Measurements from ENCODE around the gene SECISBP2. TPM values are rescaled to one million over a fixed set of nuclear protein-coding genes. Genes with fewer than 3 reads are reported as not detected.

SECISBP2 gene
- total RNA-seq, 1 donor from 2014 or later: 55.6 TPM

- Histone ChIP-seq H3K27me3 (ENCODE audit: low read depth) (no peaks in the 10 kb centered on the region), H3K9me3 (no peaks in the 10 kb centered on the region), H3K4me3 (no peak overlapping the region), H3K36me3 (no peaks in the 10 kb centered on the region), H3K4me1 (peaks cover 12% of the 10 kb centered on the region), H3K27ac (no peak overlapping the region)
- no peak for TF ChIP-seq CTCF (IDR thresholded peaks at IDR 0.05)
- DNase-seq (no peak), ATAC-seq (no peak)
- intact Hi-C loops (cut with DNase I): no loop called here
Measured at GRCh38 chr9:89305868-89306267, 12.4 kb upstream of the SECISBP2 start.

DNA sequence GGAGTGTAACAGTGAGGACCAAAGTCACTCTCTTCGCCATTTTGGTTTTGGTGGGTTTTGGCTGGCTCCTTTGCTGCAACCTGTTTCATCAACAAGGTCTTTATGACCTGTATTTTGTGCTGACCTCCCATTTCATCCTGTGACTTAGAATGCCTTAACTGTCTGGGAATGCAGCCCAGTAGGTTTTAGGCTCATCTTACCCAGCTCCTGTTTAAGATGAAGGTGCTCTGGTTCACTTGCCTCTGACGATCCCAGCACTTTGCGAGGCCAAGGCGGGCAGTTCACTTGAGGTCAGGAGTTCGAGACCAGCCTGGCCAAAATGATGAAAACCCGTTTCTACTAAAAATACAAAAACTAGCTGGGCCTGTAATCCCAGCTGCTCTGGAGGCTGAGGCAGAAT lies 9.1 kb upstream of the SECISBP2 start:
- TF ChIP-seq CTCF (IDR thresholded peaks at IDR 0.05): no peak

GRCh38 chr9:89309608-89310474 lies 8.5 kb upstream of the SECISBP2 start:
- Histone ChIP-seq H3K4me3 (peak overlapping the region; percentile 72), H3K4me1 (peaks cover 18% of the 10 kb centered on the region), H3K27ac (peak overlapping the region; percentile 100), H3K9me3 (no peaks in the 10 kb centered on the region), H3K27me3 (ENCODE audit: low read depth) (no peaks in the 10 kb centered on the region), H3K36me3 (no peaks in the 10 kb centered on the region)
- intact Hi-C loops (cut with DNase I): no loop called here
- peak in 1 of 2 donors; percentile 1 for ATAC-seq
- no peak for TF ChIP-seq CTCF (IDR thresholded peaks at IDR 0.05)
- DNase-seq: no peak

More for the DNA sequence above, 9.1 kb upstream of the SECISBP2 start:
- H3K27ac ChIP-seq: peak overlapping the region; percentile 100
- H3K4me3 ChIP-seq: no peak overlapping the region
- H3K36me3 ChIP-seq: no peaks in the 10 kb centered on the region
- ATAC-seq (no peak), DNase-seq (no peak)
- peaks cover 18% of the 10 kb centered on the region for H3K4me1 ChIP-seq
- intact Hi-C loops (cut with DNase I): no loop called here
- H3K9me3 ChIP-seq: no peaks in the 10 kb centered on the region
- no peaks in the 10 kb centered on the region for H3K27me3 ChIP-seq (ENCODE audit: low read depth)

- ATAC-seq: peak; percentile 97 to 98
- H3K36me3 ChIP-seq: peaks cover 1% of the 10 kb centered on the region
- H3K4me3 ChIP-seq: peak within 1 kb of the TSS; percentile 72
- no peak for TF ChIP-seq CTCF (IDR thresholded peaks at IDR 0.05)
- no peaks in the 10 kb centered on the region for H3K9me3 ChIP-seq
- peak; percentile 100 for DNase-seq
- intact Hi-C loops (cut with DNase I): no loop called here
- no peaks in the 10 kb centered on the region for H3K27me3 ChIP-seq (ENCODE audit: low read depth)
- H3K4me1 ChIP-seq: peaks cover 18% of the 10 kb centered on the region
- H3K27ac ChIP-seq: peak within 1 kb of the TSS; percentile 100
Measured at GRCh38 chr9:89310475-89311345, 7.6 kb upstream of the SECISBP2 start, which contains the start of gene CKS2. Gene CKS2, plus strand, starts transcription at chr9:89311195. Its CDS starts 98 bp downstream, at chr9:89311293.

DNA sequence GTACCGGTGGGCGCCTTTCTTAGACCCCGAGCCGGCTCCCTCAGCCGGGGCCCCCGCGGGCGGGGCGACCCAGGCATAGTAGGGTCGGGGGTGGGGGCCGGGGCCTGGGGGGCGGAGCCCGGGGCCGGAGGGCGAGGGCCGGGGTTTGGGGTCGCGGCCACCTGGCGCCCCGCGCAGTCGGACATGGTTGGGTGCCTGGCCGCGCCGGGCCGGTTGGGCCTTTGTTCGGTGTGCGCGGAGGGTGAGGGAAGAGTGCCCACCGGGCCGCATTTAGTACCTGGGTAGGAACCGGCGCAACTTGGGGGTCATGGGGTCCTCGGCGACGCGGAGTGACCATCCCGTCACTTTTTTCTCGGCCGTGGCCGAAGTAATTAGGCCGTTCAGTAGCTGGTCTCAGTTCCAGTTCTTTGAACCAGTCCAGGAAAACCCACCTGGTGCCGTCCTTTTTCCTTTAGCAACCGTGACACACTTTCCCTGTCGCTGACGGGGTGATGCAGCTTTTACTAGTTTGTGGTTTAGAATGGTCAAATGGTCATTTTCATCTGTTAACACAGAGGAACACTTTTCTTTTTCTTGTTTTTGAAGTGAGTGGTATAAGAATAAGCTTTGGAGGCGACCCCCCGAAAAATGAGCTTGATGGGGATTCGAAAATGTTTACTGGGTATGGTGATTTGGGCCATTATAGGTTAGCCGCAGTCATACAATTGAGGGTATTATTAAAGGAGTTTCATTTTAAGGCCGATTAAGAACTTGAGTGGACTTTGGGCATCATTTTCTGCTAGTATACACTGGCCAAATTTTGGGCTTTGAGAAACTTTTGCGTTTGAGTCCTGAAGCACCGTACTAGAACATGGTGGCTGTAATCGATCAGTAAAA lies 6.7 kb upstream of the SECISBP2 start:
- Histone ChIP-seq H3K4me3 (peak overlapping the region; percentile 72), H3K27ac (peak overlapping the region; percentile 100), H3K9me3 (no peaks in the 10 kb centered on the region), H3K36me3 (peaks cover 4% of the 10 kb centered on the region), H3K27me3 (ENCODE audit: low read depth) (no peaks in the 10 kb centered on the region), H3K4me1 (peaks cover 18% of the 10 kb centered on the region)
- no peak for TF ChIP-seq CTCF (IDR thresholded peaks at IDR 0.05)
- intact Hi-C loops (cut with DNase I): no loop called here
- DNase-seq: peak; percentile 61
- peak; percentile 0 to 2 for ATAC-seq

Data from lower lobe of right lung (tissue), 2 donors.